Inferior parietal cortex (tissue), 1 donor: Measurements from ENCODE around the gene THAP7.
"Not testable (repeated sequence)": the region's sequence is repeated elsewhere in the genome, so short reads cannot be mapped to it uniquely, and the experiment has no call there.

Experiments
- DNase-seq: peaks from one replicate; pipeline ENCODE4 v3.0.0-alpha.2; 2016; ENCODE audit errors: extremely low spot score

THAP7 gene

DNA sequence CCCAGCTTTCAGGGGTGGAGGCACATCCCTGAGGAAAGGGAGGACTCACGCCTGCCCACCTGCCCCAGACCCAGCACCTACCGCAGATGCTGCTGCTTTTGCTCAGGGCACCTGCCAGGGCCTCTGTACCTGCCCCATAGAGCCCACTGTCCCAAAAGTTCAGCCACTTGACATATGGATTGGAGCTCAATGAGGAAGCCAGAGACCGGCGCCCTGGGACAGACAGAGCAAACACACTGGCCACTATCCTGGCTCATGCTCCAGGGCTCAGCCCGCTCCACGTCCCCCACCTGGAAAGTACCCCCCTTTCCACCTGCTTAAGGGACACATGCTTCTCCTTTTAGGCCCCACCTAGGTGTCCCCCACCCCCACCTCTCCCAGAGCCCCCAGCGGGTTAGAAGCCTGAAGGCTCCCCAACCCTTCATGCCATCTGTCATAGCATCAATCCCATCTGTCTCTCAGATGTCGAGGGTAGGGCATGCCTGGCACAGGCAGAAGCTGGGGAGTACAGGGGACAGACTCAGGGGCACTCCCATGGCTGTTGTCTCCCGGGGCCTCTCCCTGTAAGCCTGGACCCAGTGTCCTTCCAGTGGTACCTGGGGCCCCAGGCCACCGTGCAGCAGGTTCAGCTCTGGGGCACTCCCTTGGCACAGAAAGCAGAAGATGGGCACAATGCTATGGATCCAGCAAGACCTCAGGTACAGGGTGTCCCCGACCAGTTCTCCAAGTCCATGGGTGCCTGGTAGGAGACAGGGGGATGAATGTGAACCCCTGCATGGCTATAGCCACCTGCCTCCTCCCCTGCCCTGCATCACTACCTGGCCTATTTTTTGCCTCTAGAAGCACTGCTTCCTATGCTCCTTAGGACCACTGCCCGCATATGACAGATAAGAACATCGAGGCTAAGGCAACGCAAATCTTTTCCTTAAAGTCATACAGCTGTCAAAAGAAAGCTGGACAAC, 10.8 kb upstream of the THAP7 start:
- no peak for DNase-seq

DNA sequence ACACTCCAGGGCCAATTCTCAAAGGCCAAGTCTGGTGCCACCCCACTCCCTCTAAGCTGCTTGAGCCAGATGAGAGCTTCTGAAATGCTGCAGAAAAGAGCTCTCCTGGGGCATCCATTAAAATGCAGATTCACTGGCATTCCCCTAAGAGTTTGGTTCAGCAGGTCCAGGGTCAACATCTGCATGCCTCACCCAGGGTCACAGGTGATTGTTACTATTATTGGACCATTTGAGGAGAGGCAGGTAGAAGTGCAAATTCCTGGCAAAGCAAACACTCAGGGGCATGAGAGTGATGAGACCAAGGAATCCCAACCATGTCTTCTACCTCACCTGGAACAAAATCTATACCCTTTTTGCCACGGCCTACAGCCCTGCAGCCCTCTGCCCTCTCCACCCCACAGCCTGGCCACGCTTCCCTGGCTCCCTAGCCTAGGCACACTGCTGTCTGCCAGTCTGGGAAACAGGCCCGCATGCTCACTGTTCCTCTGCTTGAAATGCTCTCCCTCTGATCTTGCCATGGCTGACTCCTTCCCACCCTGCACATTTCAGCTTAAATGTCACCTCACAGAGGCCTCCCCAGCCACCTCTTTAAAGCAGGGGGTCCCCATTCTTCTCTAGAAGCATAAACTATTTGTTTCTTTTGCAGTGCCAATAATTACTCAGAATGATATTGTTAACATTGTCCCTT, 8.7 kb upstream of the THAP7 start:
- no peak for DNase-seq

DNA sequence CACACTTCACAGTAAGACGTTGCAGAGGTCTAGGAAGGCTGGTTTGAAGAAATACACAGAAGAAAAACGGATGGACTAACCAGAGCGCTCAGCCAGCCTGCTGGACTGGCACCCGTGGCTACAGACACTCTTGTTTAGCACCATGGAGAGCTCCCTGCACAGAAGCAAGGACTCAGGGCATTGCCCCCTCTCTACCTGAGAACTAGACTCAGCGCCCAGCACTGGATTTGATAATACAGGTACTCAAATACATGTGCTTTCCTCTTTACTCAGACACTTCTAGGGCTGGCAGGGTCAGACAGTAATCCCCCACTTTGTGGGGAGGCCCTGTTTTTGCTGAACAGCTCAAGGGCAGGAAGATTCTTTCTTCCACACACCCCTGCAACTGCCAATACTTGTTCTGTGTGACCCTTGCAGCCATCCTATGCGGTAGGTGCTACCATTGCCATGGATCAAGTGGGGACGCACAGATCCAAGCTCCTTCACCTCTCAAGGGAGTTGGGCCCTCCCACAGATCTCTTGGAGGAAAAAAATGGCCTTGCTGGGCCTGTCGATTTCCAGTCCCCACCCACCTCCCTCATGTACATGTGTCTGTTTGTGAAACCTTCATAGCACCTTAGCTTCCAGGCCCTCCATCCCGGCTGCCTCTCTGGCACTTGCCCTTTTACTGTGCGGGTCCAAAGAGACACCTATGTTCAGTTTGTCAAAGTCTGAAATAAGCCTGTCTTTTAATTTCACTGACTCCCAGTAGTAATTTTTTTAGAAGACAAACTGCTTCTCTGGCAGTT, 7.9 kb upstream of the THAP7 start:
- no peak for DNase-seq

DNA sequence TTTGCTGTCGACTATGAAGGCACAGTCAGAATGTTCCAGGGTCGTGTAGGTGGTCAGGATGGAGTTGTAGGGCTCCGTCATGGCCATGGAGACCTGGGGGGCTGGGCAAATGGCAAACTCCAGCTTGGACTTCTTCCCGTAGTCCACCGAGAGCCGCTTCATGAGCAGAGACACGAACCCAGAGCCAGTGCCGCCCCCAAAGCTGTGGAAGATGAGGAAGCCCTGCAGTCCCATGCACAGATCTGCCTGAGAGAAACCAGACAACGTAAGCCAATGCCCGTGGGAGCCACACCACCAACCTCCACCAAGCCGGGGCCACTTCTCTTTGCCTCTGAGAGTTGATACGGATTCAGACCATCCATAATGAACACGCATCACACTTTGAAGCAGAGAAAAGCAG, 7.3 kb upstream of the THAP7 start:
- DNase-seq, result not testable (repeated sequence)

DNA sequence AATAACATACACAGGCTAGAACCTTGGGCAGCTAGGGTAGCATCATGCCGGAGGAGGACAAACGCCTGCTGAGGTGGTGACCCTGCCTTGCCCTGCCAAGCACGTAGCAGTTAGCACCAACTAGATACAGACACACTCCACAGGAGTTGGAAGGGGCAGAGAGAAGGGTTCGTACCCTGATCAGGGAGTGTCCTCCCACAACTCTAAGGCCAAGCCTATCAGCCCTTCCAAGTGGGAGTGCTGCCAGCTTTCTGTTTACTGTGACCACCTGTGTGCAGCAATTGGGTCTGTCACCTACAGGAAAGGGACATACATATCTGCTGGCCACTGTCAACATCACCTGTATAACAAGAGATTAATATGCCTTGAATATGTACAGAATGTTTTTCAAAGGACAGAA, 1.9 kb upstream of the THAP7 start:
- DNase-seq, result no peak

DNA sequence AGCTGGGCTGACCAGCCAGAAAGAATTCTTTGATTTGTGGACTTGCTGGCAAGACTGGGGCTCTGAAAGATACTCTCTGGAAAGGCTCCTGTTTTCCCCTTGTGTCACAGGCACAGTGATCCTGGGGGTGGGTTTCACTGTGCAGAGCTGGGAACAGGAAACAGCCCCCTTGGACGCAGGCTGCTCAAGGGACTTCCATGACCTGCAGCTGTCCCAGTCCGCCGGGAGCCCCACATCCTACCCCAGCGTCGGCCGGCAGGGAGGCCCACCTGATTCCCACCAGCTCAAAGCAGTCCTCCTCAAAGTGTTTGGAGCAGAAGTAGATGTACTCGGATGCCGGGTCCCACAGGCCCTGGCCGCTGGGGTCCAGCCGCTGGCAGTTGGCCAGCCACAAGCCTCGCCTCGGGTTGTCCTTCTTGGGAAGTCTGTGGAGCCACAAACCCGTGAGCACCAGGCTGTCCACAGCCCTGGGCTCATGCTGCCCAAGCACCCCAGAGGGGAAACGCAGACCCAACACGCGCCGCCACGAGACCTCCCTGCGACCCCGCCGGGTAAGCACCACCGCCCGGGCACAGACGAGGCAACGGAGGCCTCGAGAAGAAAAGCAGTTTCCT, 824 bp downstream of the THAP7 start:
- no peak for DNase-seq

DNA sequence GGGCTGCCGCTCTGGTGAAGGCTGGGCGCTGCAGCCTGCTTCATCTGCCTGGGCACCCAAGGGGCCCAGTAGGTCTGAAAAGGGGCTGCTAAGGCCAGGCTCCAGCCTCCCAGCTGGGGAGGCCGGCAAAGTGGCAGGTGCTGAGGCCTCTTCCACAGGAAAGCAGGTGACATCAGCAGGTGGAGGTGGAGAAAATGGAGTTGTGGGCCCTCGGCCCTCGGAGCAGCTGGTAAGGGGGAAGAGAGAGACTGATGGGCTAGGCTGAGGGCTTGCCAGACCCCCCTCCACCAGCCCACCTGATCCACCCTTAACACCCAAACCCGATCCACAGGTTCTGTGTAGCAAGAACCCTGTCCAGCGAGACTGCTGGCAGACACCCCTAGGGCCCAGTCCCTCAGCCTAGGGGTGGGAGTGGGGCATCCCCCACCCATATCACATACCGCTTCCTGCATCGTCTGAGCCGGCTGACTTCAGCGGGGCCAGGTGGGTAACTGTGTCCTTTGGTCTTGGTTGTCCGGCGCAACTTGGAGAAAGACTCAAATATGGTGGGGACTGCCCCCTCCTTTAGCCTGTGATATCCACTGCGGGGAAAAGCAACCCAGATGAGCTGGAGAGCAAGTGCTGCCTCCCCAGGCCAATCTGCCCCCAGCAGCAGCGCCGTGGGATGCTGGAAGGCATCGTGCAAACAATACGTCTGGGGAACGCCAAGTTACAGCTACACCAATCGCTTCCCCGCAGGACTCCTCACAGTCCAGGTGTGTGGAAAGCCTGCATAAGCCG, 1.5 kb downstream of the THAP7 start:
- no peak for DNase-seq

DNA sequence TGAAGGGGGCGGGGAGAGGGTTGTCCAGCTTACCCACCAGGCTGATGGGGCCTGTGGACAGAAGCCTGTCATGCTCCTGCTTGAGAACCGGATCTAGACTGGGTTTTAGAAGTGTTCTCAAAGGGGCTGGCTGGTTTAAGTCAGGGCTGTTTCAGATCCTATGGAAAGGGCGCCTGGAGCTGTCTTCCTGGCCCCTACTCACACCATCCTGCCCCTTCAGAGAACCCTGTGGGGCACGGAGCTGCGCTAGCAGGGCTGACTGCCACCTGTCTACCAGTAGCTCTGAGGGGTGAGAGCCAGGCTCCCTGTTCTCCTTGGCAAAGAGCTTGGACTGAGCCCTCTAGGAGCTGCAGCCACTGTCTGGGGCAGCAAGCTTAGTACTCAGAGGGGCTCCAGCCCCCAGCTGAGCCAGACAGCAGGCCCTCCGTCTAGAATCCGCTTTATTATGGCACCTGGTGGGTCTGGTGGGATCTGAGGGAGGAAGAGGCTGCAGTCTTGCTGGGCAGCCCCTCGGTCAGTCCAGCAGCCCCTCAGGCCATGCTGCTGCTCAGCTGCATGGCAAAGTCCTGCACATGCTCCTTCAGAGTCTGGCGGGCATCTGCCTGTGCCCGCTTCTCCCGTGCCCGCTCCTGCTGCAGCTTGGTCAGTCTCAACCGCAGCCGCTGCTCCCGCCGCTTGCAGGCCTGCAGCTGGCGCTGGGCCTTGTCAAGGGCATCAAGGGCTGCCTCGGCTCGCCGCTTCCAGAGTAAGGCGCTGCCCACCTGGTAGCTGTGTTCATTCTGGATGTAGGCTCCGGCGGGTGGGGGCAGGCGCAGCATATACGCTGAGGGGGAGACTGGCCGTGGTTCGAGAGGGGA, 2.3 kb downstream of the THAP7 start:
- no peak for DNase-seq

DNA sequence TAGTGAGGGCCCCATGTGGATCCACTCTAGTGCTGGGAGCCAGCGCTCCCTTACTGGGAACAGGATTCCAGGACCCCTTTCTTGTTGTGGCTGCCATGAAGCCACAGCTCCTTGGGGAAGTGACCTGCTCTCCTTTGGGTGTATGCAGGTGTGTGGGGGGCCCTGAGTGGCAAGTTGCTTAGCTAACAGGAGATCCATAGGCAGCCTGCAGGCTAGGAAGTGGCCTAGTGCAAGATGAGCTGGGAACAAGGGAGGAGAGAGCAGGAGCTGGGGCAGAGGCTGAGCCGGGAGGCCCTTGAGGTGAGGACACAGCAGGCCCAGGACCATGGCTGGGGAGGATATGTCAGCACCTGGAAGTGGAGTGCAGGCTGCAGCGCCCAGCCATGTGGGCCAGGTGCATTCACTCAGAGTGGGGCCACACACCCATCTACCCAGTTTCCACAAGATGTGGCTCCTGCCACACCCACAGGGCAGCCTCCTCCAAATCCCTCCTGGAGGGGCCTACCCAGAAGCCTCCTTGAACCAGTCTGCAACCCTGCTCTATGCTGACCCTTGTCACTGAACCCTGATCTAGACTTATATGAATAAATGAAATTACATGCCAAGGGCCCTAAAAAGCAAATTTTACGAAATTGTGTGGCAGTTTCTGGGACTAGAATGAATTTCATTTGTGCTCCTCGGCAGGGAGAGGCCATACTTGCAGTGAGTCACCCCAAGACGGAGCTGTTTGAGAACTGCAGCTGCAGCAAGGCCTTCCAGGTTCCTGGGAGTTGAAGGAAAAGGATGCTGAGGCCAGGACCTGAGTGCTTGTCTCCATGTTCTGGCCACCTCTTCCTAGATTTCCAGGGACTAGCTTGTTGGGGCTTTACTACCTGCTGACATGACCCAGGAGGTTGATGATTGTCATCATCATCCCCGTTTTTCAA, 3.2 kb downstream of the THAP7 start:
- DNase-seq, result no peak

DNA sequence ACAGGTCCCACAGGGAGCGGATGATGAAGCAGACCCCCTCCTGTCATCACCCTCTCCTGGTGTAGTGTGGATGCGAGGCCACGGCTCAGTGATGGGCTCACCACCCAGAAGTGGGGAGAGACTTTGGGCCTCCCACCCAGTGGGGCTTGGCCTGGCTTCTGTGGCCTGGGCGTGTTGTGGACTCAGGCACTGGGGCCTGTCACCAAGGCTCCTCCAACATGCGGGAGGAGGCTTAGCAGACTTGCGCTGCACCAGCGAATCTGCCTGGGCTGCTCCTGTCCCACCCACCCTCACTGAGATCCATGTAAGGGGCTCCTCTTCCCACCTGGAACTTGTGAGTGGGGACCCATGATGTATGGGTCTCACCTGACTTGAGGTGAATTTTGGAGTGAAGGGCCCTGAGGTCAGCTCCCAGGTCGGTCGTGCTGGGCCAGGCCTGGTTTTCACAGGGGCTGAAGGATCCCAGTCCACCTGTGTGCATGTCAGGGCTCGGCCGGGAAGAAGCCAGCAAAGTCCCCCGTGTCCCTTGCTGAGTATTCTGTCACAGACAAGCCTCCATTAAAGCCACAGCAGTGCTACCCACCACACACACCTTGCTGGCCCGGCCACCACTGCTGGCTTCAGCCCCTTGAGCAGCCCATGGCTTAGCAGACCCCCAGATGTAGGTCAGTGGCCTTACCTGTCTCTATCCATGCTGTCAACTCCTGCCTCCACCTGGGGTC, 4.2 kb downstream of the THAP7 start:
- DNase-seq, result no peak

DNA sequence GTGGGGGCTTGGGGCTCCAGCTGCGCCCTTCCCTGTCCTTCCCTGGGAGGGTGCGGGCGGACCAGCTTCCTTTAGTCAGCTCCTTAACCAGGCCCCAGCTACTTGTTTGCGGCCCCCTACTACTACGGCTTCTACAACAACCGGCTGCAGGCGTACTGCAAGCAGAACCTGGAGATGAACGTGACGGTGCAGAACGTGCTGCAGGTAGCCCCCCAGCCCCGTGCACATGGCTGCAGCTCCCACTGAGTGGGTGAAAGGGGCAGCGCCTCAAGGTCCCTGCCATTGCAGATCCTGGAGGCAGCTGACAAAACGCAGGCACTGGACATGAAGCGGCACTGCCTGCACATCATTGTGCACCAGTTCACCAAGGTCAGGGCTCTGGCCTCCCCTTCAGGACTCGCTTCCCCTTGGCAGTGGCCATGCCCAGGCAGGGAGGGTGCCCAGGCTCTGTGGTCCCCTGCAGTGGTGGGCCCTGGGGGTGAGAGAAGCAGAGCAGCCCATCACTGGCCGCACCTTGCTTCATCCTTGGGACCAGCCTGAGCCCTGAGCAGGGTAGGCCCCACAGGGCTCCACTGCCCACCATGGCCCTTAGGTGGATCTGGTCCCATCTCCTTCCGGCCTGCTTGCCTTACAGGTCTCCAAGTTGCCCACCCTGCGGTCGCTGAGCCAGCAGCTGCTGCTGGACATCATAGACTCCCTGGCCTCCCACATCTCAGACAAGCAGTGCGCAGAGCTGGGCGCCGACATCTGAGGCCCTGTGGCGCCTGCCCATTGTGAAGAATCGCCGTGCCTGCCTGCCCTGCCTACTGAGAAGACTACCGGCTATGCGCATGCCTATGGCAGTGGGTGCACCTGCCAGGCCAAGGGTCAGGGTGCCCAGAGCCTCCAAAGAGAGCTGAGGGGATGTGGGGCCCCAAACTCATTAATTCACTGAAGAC, 5.1 kb downstream of the THAP7 start:
- no peak for DNase-seq

DNA sequence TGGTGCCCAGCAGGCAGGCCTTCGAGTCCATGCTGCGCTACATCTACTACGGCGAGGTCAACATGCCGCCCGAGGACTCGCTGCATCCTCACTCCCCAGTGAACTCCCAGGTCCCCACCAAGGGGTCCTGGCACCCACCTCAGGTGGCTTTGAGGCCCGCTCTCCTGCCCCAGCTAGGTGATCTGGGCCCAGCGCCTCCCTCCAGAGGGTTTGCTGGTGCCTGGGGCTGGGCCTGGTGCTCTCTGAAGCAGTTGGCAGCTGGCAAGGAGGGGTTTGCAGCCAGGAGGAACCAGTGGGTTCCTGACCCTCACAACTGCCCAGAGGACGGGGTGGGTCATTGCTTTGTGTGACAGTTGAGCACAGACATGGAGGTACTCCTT, 5.9 kb downstream of the THAP7 start:
- DNase-seq, result no peak

DNA sequence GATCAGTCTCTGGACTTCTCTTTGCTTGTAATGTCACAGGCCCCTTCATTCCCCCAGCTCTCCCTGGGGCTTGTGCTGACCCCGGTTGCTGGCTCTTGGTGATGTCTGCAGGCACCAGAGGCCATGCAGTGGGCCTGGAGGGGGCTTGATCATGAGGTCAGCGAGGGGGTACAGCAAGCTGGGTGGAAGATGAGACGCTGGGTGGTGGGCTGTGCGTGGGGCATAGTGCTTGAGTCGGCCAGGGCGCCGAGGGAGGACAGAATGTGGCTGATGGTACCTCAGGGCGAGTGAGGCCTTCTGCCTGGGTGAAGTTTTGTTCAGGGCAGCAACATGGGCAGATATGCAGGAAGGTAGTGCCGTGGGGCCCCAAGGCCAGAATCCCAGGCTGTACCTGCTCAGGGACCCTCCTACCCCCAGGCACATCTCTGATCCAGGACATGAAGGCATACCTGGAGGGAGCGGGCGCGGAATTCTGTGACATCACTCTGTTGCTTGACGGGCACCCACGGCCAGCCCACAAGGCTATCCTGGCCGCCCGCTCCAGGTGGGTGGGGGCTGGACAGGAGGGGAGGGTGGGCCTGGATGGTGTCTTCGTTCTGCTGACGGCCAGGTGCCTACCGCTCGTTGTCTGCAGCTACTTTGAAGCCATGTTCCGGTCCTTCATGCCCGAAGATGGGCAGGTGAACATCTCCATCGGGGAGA, 6.4 kb downstream of the THAP7 start:
- no peak for DNase-seq

DNA sequence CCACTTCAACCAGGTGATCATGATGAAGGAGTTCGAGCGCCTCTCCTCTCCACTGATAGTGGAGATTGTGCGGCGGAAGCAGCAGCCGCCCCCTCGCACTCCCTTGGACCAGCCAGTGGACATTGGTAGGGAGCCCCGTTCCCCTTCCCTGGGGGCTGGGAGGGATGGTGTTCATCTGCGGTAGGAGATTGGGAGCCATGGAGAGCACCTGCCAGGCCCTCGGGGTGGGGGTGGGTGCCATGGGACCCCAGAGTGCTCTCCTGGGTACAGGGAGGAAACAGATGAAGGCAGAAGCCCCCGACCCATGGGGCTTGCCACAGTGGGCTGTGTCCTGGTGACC, 7.0 kb downstream of the THAP7 start:
- no peak for DNase-seq

DNA sequence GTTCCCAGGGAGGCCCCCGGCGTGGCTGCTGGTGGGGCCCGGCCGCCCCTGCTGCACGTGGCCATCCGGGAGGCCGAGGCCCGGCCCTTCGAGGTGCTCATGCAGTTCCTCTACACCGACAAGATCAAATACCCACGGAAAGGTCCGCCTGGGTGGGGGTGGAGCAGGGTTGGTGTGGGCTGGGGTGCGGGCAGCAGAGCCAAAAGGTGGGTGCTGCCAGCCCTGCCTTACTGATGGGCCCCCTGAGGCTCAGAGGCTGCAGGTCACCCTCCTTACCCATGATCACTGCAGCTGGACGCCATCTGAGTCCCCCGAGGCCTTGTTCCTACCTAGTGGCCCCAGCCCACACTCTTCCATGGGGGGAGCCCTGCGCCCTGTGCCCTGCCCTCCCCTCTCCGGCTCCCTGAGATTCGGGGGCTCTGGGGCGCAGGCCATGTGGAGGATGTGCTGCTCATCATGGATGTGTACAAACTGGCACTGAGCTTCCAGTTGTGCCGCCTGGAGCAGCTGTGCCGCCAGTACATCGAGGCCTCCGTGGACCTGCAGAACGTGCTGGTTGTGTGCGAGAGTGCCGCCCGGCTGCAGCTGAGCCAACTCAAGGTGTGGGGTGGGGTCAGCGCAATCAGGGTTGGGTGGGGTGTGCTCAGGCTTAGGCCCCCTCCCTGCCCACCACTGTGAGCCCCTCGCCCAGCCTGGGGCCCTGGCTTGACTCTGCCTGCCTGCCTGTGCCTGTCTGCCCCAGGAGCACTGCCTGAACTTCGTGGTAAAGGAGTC, 7.6 kb downstream of the THAP7 start:
- no peak for DNase-seq
